ENCODE measurements around the gene IGFBP7.

DNA sequence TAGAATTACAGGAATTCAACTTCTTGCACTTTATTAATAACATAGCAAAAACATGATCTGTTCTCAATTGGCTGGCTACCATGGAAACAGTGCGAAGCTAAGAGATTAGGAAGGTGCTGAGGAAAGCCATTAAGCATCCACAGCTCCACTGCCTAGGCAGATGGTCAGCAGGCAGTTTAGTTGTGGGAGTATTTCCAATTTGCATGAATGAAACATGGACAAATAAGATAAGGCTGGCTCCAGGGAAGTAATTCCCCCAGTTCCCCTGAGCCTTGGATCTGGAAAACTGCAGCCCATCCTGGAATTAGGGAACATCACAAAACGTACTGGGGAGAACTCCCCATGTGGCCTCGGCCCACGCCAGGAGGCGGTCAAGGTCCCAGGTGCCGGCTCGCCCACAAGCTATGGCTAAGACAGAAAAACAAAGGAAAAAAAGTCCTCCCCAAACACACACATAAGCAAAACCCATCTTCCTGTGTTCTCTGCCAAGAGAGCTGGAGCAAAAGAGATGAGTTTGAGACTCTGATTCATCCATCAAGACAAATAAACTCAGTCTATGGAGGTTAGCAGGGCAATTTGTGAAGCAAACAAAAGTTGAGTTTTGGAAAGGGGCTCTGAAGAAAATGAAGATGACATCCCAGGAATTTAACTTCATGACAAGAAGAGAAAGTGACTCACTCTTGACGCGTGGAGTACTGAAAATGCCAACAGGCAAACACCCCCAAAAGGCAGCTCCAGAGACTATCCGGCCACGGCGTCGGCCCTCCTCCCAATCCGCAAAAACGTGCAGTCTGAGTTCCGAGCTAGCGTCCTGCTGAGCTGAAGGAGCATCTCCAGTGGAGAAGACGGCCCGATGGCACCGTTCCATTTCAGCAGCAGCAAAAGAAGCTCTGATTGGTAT is 45.1 kb downstream of the IGFBP7 start:
- TF ChIP-seq, protein P1, sequence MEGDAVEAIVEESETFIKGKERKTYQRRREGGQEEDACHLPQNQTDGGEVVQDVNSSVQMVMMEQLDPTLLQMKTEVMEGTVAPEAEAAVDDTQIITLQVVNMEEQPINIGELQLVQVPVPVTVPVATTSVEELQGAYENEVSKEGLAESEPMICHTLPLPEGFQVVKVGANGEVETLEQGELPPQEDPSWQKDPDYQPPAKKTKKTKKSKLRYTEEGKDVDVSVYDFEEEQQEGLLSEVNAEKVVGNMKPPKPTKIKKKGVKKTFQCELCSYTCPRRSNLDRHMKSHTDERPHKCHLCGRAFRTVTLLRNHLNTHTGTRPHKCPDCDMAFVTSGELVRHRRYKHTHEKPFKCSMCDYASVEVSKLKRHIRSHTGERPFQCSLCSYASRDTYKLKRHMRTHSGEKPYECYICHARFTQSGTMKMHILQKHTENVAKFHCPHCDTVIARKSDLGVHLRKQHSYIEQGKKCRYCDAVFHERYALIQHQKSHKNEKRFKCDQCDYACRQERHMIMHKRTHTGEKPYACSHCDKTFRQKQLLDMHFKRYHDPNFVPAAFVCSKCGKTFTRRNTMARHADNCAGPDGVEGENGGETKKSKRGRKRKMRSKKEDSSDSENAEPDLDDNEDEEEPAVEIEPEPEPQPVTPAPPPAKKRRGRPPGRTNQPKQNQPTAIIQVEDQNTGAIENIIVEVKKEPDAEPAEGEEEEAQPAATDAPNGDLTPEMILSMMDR (IDR thresholded peaks at IDR 0.05 in 4 of 5, conservative IDR thresholded peaks at IDR 0.05 in 1 of 5) = no peak
- TF ChIP-seq POLR2A (IDR thresholded peaks at IDR 0.05) = no peak

All from gastrocnemius medialis (tissue), 4 donors.